BLaER1 treated with 17β-estradiol and CSF1 and Interleukin-3, amounts not matched to agents 10 nM and 100 nM (cell line): ENCODE measurements around the gene BICD2.

Experiments used
- H3K27ac ChIP-seq, 11 experiments: shearing (Covaris generic); formaldehyde crosslinking; 2 replicates each; pipeline ENCODE4 v1.8.1; 2022
- H3K27me3 ChIP-seq, 11 experiments: shearing (Covaris generic); formaldehyde crosslinking; 2 replicates each; pipeline ENCODE4 v1.8.1; 2022
- H3K36me3 ChIP-seq, 11 experiments: shearing (Covaris generic); formaldehyde crosslinking; 2 replicates each; pipeline ENCODE4 v1.8.1; 2022
- H3K4me1 ChIP-seq, 10 experiments: shearing (Covaris generic); formaldehyde crosslinking; 2 replicates each; pipeline ENCODE4 v1.8.1; 2022
- H3K4me2 ChIP-seq, 11 experiments: shearing (Covaris generic); formaldehyde crosslinking; 2 replicates each; pipeline ENCODE4 v1.8.1; 2022
- H3K4me3 ChIP-seq, 10 experiments: shearing (Covaris generic); formaldehyde crosslinking; 2 replicates each; pipeline ENCODE4 v1.8.1; 2022
- H3K9ac ChIP-seq, 11 experiments: shearing (Covaris generic); formaldehyde crosslinking; 2 replicates each; pipeline ENCODE4 v1.8.1; 2022
- H3K9me3 ChIP-seq, 11 experiments: shearing (Covaris generic); formaldehyde crosslinking; replicated peaks in 1 of 11; 2 replicates each; pipeline ENCODE4 v1.8.1; 2022
- H4K20me1 ChIP-seq, 11 experiments: shearing (Covaris generic); formaldehyde crosslinking; 2 replicates each; pipeline ENCODE4 v1.8.1; 2022
- Cebpa-rat ChIP-seq, 11 experiments: shearing (Covaris generic); IDR thresholded peaks; 2 replicates each; pipeline ENCODE4 v1.8.1; 2022

The BICD2 gene

DNA sequence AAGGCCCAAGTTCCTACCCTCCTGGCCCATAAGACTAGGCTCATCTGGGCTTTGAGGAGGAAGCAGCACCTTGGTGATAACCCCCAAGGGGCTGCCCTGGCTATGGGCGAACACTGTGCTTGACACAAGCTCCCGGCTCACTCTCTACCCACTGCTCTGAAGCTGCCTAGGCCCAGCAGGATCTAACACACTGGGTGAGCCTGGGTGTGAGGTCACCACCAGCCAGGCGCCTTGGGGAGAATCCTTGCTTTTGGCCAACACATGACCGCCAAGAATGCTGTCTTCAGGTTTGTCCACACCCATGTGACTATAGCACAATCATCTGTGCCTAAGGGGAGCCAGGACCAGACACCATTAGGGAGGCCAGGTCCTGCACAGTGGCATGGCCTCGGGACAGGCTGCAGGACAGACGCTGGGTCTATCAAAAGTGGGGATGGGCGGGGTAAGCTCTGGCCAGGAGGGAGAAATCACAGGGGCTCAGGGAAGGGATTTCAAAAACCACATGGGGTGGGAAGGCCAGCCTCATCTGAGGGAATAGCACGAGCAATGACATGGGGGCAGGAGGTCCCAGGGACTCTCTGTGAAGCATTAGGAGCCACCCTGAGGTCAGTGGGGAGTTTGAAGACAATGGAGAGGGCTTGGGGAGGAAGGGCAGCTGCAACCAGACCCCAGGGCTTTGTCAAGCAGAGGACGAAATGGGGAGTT, 29.6 kb downstream of the BICD2 start:
- Histone ChIP-seq H3K4me2 (peak overlapping the region in 9 of 11 experiments; percentile 6 to 55 (median 27); a peak in 12 of 22 replicates), H3K9me3 (0 out of 22 replicates have a peak, but pooled peaks cover 0 to 5% (median 0%) of the 10 kb centered on the region in 11 experiments), H3K36me3 (peaks cover 0 to 24% (median 7%) of the 10 kb centered on the region in 11 experiments; a peak in 14 of 22 replicates), H3K27me3 (no peaks in the 10 kb centered on the region), H4K20me1 (peaks cover 65 to 100% (median 86%) of the 10 kb centered on the region in 11 experiments), H3K27ac (peak overlapping the region in 4 of 11 experiments; percentile 4 to 45 (median 16); a peak in 5 of 22 replicates), H3K4me3 (no peak overlapping the region), H3K9ac (no peak overlapping the region; a peak in 1 of 22 replicates), H3K4me1 (peaks cover 64 to 86% (median 75%) of the 10 kb centered on the region in 10 experiments)
- TF ChIP-seq Cebpa-rat (IDR thresholded peaks at IDR 0.05), result no peak

DNA sequence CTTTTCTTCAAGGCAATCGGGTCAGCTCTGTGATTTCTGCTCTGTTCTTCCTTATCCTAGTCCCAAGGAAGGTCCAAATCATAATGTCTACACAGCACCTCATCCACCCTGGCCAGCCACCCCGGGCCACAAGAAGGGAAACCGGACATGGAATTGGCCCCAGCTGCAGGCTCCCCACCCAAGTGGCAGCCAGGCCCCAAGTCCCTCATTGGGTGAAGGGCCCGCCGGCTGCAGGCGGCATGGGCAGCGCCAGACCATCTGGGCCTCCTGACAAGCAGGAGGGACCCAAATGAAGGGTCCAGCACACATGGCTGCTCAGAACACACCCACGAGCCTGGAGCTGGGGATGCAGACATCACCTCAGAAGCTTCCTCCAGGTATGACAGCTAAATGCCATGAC, 33.7 kb downstream of the BICD2 start:
- Histone ChIP-seq H3K9ac (peak overlapping the region in 6 of 11 experiments; percentile 14 to 48 (median 20); a peak in 5 of 22 replicates), H3K27me3 (no peaks in the 10 kb centered on the region), H3K4me1 (peaks cover 57 to 83% (median 75%) of the 10 kb centered on the region in 10 experiments), H3K4me3 (no peak overlapping the region), H4K20me1 (peaks cover 72 to 100% (median 90%) of the 10 kb centered on the region in 11 experiments), H3K9me3 (0 out of 22 replicates have a peak, but pooled peaks cover 0 to 5% (median 0%) of the 10 kb centered on the region in 11 experiments), H3K4me2 (peak overlapping the region in 10 of 11 experiments; percentile 3 to 73 (median 50); a peak in 17 of 22 replicates), H3K27ac (peak overlapping the region in 2 of 11 experiments; percentile 6 to 11; a peak in 2 of 22 replicates), H3K36me3 (peaks cover 33 to 58% (median 41%) of the 10 kb centered on the region in 11 experiments)
- no peak for TF ChIP-seq Cebpa-rat (IDR thresholded peaks at IDR 0.05)

DNA sequence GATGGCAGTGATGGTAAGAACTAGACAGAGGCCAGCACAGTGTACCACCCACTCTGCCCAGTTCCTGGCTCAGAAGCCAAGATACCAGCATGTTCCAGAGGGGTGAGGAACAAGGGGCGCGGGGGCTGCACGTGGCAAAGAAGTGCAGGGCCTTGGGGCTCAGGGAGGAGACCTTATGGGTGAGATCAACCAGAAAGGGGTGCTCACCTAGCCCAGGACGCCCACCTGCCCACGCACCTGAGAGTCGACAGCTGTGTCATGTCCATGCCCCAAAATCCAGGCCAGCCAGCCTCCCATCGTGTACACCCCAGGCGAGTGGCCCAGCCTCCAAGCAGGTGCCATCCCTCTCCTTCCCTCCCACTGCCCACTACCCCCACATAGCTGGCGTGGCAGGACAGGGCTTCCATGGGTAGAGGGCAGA, 34.9 kb downstream of the BICD2 start:
- H3K4me2 ChIP-seq, result peak overlapping the region in 9 of 11 experiments; percentile 11 to 73 (median 54); a peak in 15 of 22 replicates
- H3K27ac ChIP-seq, result peak overlapping the region in 3 of 11 experiments; percentile 17 to 20 (median 17); a peak in 3 of 22 replicates

DNA sequence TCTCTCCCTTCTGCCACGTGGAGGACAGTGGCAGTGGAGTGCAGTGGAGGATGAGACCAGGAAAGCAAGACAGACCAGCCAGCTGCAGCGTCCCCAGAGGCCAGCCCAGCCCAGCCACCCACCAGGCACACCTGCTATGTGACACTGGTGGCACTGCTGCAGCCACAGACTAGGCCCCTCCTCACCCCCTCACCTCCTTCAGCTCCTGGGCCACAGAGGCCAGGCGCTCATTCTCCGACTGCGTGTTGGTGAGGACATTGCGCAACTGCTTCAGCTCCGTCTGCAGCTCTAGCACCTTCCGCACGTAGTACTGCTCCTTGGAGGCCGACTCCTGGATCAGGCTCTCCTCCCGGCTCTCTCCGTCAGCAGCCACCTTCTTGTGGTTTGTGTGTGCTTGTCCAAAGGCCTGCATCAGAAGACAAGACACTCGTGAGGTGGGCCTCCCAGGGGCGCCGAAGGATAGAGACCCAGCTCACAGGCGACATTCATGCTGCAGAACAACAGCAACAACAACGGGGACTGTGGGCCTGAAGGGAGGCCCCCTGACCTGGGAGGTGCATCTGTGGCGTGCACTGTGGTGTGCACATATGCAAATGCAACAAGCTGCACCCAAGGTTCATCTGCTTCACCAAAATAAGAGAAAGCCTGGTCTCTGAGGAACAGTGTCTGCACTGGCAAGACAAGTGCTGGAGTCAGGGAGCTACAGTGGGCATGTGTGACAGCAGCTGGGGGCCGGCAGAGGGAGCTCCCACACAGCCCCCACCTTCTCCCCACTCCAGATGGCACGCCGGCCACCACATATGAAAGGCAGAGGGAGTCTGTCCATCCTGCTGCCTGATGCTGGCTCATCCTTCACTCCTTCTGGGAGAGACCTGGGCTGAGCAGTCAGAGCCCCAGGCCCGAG, 35.5 kb downstream of the BICD2 start:
- H4K20me1 ChIP-seq, result peaks cover 79 to 100% (median 92%) of the 10 kb centered on the region in 11 experiments
- H3K27ac ChIP-seq, result peak overlapping the region in 2 of 11 experiments; percentile 17 to 20; a peak in 3 of 22 replicates
- no peak overlapping the region for H3K4me3 ChIP-seq
- H3K4me2 ChIP-seq, result peak overlapping the region in 8 of 11 experiments; percentile 49 to 73 (median 56); a peak in 15 of 22 replicates
- H3K36me3 ChIP-seq, result peaks cover 48 to 77% (median 56%) of the 10 kb centered on the region in 11 experiments
- TF ChIP-seq Cebpa-rat (IDR thresholded peaks at IDR 0.05), result peak in 7 of 11 experiments; percentile 26 to 84 (median 63); a peak in 10 of 22 replicates
- H3K4me1 ChIP-seq, result peaks cover 42 to 70% (median 61%) of the 10 kb centered on the region in 10 experiments
- peak overlapping the region in 3 of 11 experiments; percentile 15 to 48 (median 47); a peak in 5 of 22 replicates for H3K9ac ChIP-seq
- H3K9me3 ChIP-seq, result no peaks in the 10 kb centered on the region
- H3K27me3 ChIP-seq, result no peaks in the 10 kb centered on the region

More for the DNA sequence above, 34.9 kb downstream of the BICD2 start:
- Histone ChIP-seq H3K36me3 (peaks cover 41 to 70% (median 51%) of the 10 kb centered on the region in 11 experiments), H4K20me1 (peaks cover 76 to 100% (median 89%) of the 10 kb centered on the region in 11 experiments), H3K4me3 (no peak overlapping the region), H3K4me1 (peaks cover 45 to 72% (median 64%) of the 10 kb centered on the region in 10 experiments), H3K27me3 (no peaks in the 10 kb centered on the region), H3K9ac (peak overlapping the region in 6 of 11 experiments; percentile 7 to 48 (median 18); a peak in 10 of 22 replicates), H3K9me3 (0 out of 22 replicates have a peak, but pooled peaks cover 0 to 3% (median 0%) of the 10 kb centered on the region in 11 experiments)
- no peak for TF ChIP-seq Cebpa-rat (IDR thresholded peaks at IDR 0.05)

DNA sequence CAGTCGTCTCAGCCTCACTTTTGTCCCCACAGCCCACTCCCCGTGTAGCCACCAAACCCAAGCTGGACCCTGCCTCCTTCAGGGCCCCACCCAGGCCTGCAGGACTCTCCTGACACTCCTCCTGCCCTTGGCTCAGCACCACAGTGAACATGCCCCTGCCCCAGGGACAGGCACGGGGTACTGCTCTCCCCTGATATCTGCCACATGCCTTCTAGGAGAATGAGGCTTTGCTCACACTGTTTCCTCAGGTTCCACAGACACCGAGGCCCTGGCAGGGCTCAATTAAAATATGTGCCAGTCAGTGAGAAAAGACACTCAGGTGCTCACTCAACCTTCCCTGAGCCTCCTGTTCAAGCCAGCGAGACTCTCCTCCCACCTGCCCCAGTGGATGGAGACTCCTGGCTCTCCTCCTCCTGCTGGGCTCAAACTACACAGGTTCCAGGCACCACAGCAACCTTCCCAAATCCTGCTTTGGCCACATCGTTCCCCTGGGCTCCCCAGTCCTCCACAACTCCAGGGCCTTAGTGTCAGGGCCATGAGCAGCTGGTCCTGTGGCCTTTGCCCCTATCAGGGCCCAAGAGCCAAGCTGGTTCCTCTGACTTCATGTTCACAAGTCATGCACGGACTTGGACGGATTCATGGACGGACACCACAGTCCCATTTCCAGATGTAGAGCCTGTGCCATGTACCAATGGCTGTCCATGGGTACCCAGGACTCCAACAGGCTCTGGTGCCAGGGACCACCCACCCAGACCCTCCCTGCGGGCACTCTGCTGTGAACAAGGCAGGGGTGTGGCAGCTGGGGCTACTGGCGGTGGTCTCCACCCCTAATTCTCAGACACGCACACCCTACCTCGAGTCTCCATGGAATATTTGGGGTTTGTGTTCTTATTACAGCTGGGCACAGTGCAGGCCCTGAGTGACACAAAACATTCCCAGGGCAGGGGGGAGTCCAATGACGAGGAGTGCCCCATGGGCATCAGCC, 36.6 kb downstream of the BICD2 start:
- Histone ChIP-seq H3K4me1 (peaks cover 42 to 67% (median 61%) of the 10 kb centered on the region in 10 experiments), H4K20me1 (peaks cover 90 to 100% (median 97%) of the 10 kb centered on the region in 11 experiments), H3K4me3 (no peak overlapping the region), H3K27me3 (no peaks in the 10 kb centered on the region), H3K9ac (peak overlapping the region in 8 of 11 experiments; percentile 1 to 45 (median 32); a peak in 8 of 22 replicates), H3K9me3 (no peaks in the 10 kb centered on the region), H3K4me2 (peak overlapping the region in 10 of 11 experiments; percentile 3 to 73 (median 53); a peak in 17 of 22 replicates), H3K27ac (peak overlapping the region in 5 of 11 experiments; percentile 6 to 35 (median 19); a peak in 5 of 22 replicates), H3K36me3 (peaks cover 57 to 78% (median 63%) of the 10 kb centered on the region in 11 experiments)
- no peak for TF ChIP-seq Cebpa-rat (IDR thresholded peaks at IDR 0.05)

DNA sequence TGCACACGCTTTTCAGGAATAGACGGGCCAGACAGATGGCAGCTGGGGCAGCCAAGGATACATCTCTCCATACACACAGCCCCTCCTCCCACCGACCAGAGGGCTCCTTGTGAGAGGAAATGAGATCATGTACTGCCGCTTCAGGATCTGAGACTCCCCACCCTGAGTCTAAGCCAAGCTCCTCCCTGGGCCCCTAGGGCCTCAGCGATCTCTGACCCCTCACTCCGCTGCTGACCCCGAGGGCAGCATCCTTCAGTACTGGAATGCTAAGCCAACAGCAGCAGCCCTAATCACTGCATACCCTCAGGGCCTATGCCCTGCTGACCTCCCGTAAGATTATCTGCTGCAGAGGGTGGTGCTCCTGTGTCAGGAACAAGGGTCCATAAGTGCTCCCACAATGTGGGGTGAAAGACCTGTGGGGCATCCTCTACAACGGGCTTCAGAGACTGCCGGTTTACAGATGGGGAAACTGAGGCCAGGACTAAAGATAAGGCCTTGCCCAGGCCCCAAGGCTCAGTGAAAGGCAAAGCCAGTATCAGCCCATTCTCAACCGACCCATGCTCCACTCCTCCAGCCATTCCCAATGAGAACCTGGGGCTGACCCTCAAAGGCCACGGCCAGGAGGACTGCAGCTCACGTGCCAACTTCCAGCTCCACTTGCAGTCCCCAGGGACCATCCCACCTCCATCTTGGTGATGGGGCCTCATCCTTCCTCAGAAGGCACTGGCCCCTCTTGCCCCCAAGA, 37.5 kb downstream of the BICD2 start:
- H3K9me3 ChIP-seq, result no peaks in the 10 kb centered on the region
- H3K27ac ChIP-seq, result peak overlapping the region in 7 of 11 experiments; percentile 1 to 35 (median 10); a peak in 6 of 22 replicates
- no peak for TF ChIP-seq Cebpa-rat (IDR thresholded peaks at IDR 0.05)
- peak overlapping the region in 8 of 11 experiments; percentile 13 to 45 (median 35); a peak in 6 of 22 replicates for H3K9ac ChIP-seq
- H3K4me1 ChIP-seq, result peaks cover 48 to 61% (median 56%) of the 10 kb centered on the region in 10 experiments
- peaks cover 91 to 100% (median 100%) of the 10 kb centered on the region in 11 experiments for H4K20me1 ChIP-seq
- no peaks in the 10 kb centered on the region for H3K27me3 ChIP-seq
- H3K36me3 ChIP-seq, result peaks cover 65 to 86% (median 72%) of the 10 kb centered on the region in 11 experiments
- H3K4me3 ChIP-seq, result no peak overlapping the region
- peak overlapping the region in 10 of 11 experiments; percentile 3 to 67 (median 50); a peak in 18 of 22 replicates for H3K4me2 ChIP-seq
